Measurements from ENCODE around the gene NMNAT2.
"Not testable (repeated sequence)": the region's sequence is repeated elsewhere in the genome, so short reads cannot be mapped to it uniquely, and the experiment has no call there.

The NMNAT2 gene

GRCh38 chr1:183251101-183251958 lies 166.8 kb downstream of the NMNAT2 start:
- no peak for DNase-seq

GRCh38 chr1:183249941-183250452 lies 168.2 kb downstream of the NMNAT2 start:
- no peak for DNase-seq

GRCh38 chr1:183248989-183249691 lies 169.0 kb downstream of the NMNAT2 start:
- no peak for DNase-seq

GRCh38 chr1:183247931-183248330 lies 170.2 kb downstream of the NMNAT2 start:
- no peak for DNase-seq

- DNase-seq: no peak
Observed at GRCh38 chr1:183247484-183247883, 170.7 kb downstream of the NMNAT2 start.

GRCh38 chr1:183247066-183247465 lies 171.1 kb downstream of the NMNAT2 start:
- no peak for DNase-seq

GRCh38 chr1:183246436-183246835 lies 171.7 kb downstream of the NMNAT2 start:
- DNase-seq: no peak

DNA sequence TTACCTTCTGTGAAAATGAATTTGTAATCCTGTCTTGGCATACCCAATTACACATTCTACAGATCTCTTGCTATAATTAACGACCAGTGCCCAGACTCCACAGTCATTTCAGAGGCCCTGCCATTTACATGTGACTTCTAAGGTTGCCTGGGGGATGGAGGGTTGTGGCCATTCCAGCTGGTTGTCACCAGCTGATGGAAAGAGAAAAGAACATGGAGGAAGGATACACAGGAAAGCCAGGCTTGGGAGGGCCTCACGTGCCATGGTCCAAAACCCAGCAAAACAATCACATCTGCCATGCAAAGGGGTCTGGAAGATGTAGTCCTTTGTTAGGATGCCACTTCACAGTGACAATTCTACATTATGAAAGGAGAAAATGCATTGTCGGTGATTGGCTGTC lies 172.8 kb downstream of the NMNAT2 start:
- DNase-seq: no peak

DNA sequence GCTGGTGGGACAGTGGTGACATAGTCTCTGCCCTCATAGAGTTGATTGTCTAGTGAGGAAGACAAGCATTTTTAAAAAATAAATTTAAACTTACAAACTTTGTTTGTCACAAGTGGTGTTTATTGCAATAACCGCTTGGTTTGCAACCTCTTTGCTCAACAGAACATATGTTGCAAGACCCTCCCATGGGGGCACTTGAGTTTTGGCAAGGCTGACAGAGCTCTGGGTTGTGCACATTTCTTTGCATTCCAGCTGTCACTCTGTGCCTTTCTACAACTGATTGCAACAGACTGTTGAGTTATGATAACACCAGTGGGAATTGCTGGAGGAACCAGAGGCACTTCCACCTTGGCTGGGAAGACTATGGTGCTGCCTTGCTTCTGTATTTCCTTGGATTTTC lies 173.7 kb downstream of the NMNAT2 start:
- no peak for DNase-seq

- DNase-seq: no peak
Observed at GRCh38 chr1:183243161-183244050, 174.8 kb downstream of the NMNAT2 start.

- DNase-seq: no peak
Observed at GRCh38 chr1:183242556-183242955, 175.6 kb downstream of the NMNAT2 start.

DNA sequence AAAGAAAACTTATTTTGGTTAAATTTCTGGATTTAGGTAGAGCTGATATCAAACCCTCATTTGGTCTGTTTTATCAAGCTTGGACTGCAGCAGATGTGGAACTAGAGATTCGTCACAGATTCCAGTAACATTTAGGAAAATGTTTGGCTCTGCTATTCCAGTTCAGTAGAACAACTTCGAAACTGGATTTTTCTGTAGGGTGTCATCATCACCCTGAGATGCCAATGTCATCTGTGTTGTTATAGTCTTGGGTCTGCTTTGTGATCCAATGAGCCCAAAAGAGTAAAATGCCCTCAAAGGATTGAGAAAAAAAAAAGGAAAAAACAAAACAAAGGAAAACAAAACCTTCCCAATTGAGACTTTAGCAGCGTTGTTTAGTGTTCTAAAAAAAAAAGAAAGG lies 176.7 kb downstream of the NMNAT2 start:
- DNase-seq: no peak

GRCh38 chr1:183240853-183241252 lies 177.3 kb downstream of the NMNAT2 start:
- DNase-seq: not testable (repeated sequence)

DNA sequence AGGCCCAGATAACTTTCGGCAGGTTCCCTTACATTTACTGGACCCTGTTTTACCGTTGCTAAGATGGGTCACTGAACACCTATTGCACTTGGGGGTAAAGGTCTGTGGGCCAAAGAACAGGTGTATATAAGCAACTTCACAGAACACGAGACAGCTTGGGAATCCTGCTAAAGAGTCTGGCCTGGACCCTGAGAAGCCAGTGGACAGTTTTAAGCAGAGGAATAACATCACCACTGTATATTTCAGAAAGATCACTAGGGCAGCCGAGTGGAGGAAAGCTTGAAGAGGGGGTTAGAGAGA lies 177.7 kb downstream of the NMNAT2 start:
- no peak for DNase-seq

DNA sequence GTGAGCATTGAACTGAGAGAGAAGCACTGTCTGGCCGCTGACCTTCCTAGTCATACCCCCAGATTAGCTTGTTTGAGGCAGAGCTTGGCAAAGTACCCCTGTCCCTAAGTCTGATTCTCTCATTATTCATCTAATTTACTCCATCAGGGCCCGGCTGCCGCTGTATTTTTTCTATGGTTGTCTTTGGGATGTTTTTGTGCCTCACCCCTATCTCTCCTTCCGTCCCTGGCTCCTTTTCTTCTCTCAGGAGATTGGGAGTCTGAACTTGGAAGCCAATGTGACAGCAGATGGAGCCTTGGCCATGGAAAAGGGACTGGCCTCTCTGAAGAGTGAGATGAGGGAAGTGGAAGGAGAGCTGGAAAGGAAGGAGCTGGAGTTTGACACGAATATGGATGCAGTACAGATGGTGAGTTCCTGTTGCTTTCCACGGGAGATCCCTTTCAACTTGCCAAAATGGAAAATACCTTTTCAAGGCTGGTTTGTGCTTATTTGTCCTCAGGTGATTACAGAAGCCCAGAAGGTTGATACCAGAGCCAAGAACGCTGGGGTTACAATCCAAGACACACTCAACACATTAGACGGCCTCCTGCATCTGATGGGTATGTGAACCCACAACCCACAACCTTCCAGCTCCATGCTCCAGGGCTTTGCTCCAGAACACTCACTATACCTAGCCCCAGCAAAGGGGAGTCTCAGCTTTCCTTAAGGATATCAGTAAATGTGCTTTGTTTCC lies 178.2 kb downstream of the NMNAT2 start:
- DNase-seq: no peak

DNA sequence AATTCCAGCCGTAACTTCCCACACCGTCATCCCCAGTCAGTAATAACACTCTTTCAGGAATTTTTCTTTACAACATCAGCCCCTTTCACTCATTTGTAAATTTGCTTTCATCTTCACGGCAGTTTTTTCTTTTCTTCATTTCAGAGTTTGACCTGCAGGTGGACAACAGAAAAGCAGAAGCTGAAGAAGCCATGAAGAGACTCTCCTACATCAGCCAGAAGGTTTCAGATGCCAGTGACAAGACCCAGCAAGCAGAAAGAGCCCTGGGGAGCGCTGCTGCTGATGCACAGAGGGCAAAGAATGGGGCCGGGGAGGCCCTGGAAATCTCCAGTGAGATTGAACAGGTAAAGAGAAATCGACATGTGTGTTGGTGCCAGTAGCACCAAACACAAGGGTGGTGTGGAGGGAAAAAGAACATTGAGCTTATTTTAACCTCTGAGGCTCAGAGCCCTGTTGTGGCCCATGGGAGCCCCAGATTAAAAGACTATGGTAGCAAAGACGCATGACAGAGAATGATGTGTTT lies 178.9 kb downstream of the NMNAT2 start:
- no peak for DNase-seq

DNA sequence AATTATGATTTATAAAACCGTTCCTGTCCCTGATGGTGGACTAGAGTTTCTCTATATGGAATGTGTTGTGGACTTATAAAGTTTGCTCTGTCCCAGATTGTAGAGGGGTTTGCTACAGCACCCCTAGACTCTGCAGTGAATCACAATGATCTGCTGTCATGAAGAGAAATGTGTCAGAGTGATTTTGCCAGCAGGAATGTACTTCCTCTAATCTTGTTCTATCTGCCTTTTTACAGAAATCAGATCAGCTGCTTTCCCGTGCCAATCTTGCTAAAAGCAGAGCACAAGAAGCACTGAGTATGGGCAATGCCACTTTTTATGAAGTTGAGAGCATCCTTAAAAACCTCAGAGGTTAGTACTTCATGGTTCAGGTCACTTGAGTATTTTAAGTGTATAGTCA lies 180.1 kb downstream of the NMNAT2 start:
- no peak for DNase-seq

GRCh38 chr1:183237046-183237445 lies 181.1 kb downstream of the NMNAT2 start:
- DNase-seq: no peak

GRCh38 chr1:183236158-183236725 lies 181.9 kb downstream of the NMNAT2 start:
- DNase-seq: no peak

DNA sequence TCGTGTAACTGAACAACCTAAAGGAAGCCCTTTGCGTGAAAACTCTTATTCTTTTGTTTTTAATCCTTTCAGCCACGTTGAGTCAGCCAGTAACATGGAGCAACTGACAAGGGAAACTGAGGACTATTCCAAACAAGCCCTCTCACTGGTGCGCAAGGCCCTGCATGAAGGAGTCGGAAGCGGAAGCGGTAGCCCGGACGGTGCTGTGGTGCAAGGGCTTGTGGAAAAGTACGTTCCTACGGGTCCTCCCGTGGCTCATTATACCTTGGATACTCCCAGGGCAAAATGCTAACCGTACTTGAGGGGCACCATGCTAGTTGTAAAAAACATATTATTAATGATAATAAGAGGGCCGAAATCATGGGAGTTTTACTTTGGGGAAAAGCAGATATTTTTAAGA lies 182.7 kb downstream of the NMNAT2 start:
- DNase-seq: no peak

GRCh38 chr1:183234660-183235476 lies 183.3 kb downstream of the NMNAT2 start:
- no peak for DNase-seq
